HepG2 (cell line): Measurements from ENCODE around the gene SLC9A5. TPM values are rescaled to one million over a fixed set of nuclear protein-coding genes. Genes with fewer than 3 reads are reported as not detected.

Experiments used
- FOXK1 ChIP-seq: sonication (generic); formaldehyde crosslinking; IDR thresholded peaks from 2 replicates; pipeline ENCODE4 v1.4.0; 2020; ENCODE audit warnings: low read depth, missing genetic modification reagents, borderline replicate concordance
- GABPA ChIP-seq, 2 experiments: IDR thresholded peaks; 2 replicates each; pipeline ENCODE4 v1.6.1; 2011 to 2016; ENCODE audit warnings: low read depth in 2 of 2, low read length in 1 of 2, missing biosample characterization in 1 of 2, missing genetic modification characterization in 1 of 2
- IRF2 ChIP-seq: IDR thresholded peaks from 2 replicates; pipeline ENCODE4 v1.6.1; 2018; ENCODE audit warnings: missing genetic modification reagents, missing compliant biosample characterization
- NFIC ChIP-seq: IDR thresholded peaks from 2 replicates; pipeline ENCODE4 v1.6.1; 2012; ENCODE audit warnings: mild to moderate bottlenecking, low read length, inconsistent platforms
- NFRKB ChIP-seq: fragments of 450-650 bp; IDR thresholded peaks from 2 replicates; pipeline ENCODE4 v1.6.1; 2017
- SIX1 ChIP-seq: sonication (generic); formaldehyde crosslinking; IDR thresholded peaks from 2 replicates; pipeline ENCODE4 v1.4.0; 2020; ENCODE audit warnings: missing genetic modification reagents, borderline replicate concordance
- SMAD3 ChIP-seq: sonication (generic); formaldehyde crosslinking; IDR thresholded peaks from 2 replicates; pipeline ENCODE4 v1.4.0; 2020; ENCODE audit warnings: missing genetic modification reagents
- TFE3 ChIP-seq: IDR thresholded peaks from 2 replicates; pipeline ENCODE4 v1.6.1; 2016
- U2AF2 ChIP-seq: fragments of 200-400 bp; formaldehyde crosslinking; IDR thresholded peaks from 2 replicates; pipeline ENCODE4 v1.6.1; 2017; ENCODE audit warnings: low read depth, mild to moderate bottlenecking, low read length
- ZMAT3 ChIP-seq: sonication (generic); formaldehyde crosslinking; conservative IDR thresholded peaks from 2 replicates; pipeline ENCODE4 v1.7.0; 2021; ENCODE audit warnings: missing genetic modification reagents
- ZNF230 ChIP-seq: sonication (generic); formaldehyde crosslinking; IDR thresholded peaks from 2 replicates; pipeline ENCODE4 v1.4.0; 2020; ENCODE audit warnings: mild to moderate bottlenecking, missing genetic modification reagents
- ZNF251 ChIP-seq: sonication (generic); formaldehyde crosslinking; IDR thresholded peaks from 2 replicates; pipeline ENCODE4 v1.9.0; 2021; ENCODE audit warnings: mild to moderate bottlenecking, missing genetic modification reagents
- ZNF296 ChIP-seq: sonication (generic); formaldehyde crosslinking; conservative IDR thresholded peaks from 2 replicates; pipeline ENCODE4 v1.5.0; 2020; ENCODE audit warnings: mild to moderate bottlenecking, missing genetic modification reagents
- ZNF670 ChIP-seq: sonication (generic); formaldehyde crosslinking; IDR thresholded peaks from 2 replicates; pipeline ENCODE4 v1.8.0; 2022; ENCODE audit warnings: mild to moderate bottlenecking, missing genetic modification reagents, borderline replicate concordance
- ZNF790 ChIP-seq: sonication (generic); formaldehyde crosslinking; IDR thresholded peaks from 2 replicates; pipeline ENCODE4 v1.8.0; 2022; ENCODE audit warnings: missing genetic modification reagents, mild to moderate bottlenecking, borderline replicate concordance
- polyA plus RNA-seq, 8 experiments: library from polyadenylated mRNA; depleted of rRNA in 3 of 8; stranded (reverse) in 7 of 8; unstranded in 1 of 8; fragments of >200 nt; fragmentation: Illumina TruSeq in 4 of 8; extraction: Trizol in 4 of 8; gene quantifications; 2 replicates each; pipeline versions ENCODE4 v1.2.1 to v1.2.3, GENCODE V29; 2011 to 2016; ENCODE audit warnings: low read depth in 4 of 8, missing spikeins in 1 of 8, mixed read lengths in 1 of 8; ENCODE audit not compliant: insufficient read depth in 1 of 8
- total RNA-seq, 5 experiments: library from RNA; depleted of rRNA; stranded (reverse); fragments of >200 nt; fragmentation: Illumina TruSeq; extraction: Trizol; gene quantifications; 2 replicates each; pipeline ENCODE4 v1.2.3, GENCODE V29; 2016; ENCODE audit warnings: low read depth in 1 of 5
- TF ChIP-seq, protein P1 (sequence below): sonication (generic); formaldehyde crosslinking; IDR thresholded peaks from 2 replicates; pipeline ENCODE4 v1.4.0; 2020; ENCODE audit warnings: missing genetic modification reagents
- TF ChIP-seq, protein P2 (sequence below): sonication (generic); formaldehyde crosslinking; IDR thresholded peaks from 2 replicates; pipeline ENCODE4 v1.8.1; 2023; ENCODE audit warnings: missing genetic modification reagents, mild to moderate bottlenecking, borderline replicate concordance
- TF ChIP-seq, protein P3 (sequence below): sonication (generic); formaldehyde crosslinking; IDR thresholded peaks from 2 replicates; pipeline ENCODE4 v1.4.0; 2020; ENCODE audit warnings: missing genetic modification reagents
- TF ChIP-seq, protein P4 (sequence below), 2 experiments: IDR thresholded peaks; 2 replicates each; pipeline ENCODE4 v1.6.1; 2011 to 2012; ENCODE audit warnings: low read length in 2 of 2, borderline replicate concordance in 1 of 2, low read depth in 1 of 2, mild to moderate bottlenecking in 1 of 2, moderate library complexity in 1 of 2

Gene SLC9A5
- total and polyA plus RNA-seq, 2 of the 13 experiments (the other 11 are each of a cell fraction or from before 2014, with no cell fraction given), result 0.58 to 1.4 TPM

DNA sequence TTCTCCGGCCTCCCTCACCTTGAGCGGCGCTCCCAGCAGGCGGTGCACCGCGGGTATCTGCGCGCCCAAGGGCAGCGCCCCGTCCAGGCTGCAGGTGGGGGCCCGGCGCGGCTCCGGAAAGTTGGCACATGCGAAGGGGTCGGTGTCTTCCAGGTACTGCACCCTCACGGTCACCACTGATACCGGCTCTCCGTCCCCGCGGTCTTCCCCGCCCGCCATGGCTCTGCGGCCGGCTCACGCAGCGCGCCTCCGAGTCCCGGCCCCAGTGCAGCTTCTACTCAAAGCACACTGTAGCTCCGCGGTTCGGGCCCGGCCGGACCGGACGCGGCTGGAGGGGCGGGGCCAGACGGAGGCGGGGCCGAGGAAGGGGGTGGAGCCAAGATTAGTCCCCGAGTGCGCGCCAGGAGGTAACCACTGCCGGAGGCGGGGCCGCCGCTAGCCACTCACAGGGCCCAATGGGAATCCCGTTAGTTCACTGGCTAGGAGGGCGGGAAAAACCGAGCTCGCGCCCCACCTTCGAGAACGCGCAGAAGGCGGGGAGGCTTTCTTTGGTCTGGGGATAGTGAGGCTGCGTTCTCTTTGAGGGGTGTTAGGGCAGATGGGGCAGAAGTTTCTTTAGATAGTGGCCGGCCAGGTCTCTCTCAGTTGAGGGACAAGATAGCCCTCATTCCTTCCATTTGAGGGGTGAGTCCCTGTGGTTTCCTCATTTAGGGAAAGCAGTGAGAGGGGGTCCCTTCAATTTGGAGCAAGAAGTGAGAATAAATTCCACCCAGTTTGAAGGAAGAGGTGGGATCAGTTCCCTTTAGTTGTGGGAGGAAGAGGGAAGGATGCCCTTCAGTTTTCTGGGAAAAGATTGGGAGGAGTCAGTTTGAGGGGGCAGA is 1.3 kb upstream of the SLC9A5 start, which contains the start of gene FHOD1 (continued):
- TF ChIP-seq, protein P1, sequence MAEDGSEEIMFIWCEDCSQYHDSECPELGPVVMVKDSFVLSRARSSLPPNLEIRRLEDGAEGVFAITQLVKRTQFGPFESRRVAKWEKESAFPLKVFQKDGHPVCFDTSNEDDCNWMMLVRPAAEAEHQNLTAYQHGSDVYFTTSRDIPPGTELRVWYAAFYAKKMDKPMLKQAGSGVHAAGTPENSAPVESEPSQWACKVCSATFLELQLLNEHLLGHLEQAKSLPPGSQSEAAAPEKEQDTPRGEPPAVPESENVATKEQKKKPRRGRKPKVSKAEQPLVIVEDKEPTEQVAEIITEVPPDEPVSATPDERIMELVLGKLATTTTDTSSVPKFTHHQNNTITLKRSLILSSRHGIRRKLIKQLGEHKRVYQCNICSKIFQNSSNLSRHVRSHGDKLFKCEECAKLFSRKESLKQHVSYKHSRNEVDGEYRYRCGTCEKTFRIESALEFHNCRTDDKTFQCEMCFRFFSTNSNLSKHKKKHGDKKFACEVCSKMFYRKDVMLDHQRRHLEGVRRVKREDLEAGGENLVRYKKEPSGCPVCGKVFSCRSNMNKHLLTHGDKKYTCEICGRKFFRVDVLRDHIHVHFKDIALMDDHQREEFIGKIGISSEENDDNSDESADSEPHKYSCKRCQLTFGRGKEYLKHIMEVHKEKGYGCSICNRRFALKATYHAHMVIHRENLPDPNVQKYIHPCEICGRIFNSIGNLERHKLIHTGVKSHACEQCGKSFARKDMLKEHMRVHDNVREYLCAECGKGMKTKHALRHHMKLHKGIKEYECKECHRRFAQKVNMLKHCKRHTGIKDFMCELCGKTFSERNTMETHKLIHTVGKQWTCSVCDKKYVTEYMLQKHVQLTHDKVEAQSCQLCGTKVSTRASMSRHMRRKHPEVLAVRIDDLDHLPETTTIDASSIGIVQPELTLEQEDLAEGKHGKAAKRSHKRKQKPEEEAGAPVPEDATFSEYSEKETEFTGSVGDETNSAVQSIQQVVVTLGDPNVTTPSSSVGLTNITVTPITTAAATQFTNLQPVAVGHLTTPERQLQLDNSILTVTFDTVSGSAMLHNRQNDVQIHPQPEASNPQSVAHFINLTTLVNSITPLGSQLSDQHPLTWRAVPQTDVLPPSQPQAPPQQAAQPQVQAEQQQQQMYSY (CRISPR knock-in tag), result no peak
- TF ChIP-seq SMAD3 (CRISPR knock-in tag) (no peak), GABPA (IDR thresholded peaks at IDR 0.05; ENCODE audit: low read depth, low read length) (no peak), GABPA (CRISPR knock-in tag; IDR thresholded peaks at IDR 0.05; ENCODE audit: low read depth) (no peak), ZMAT3 (CRISPR knock-in tag) (no peak), NFIC (no peak), TFE3 (CRISPR knock-in tag) (no peak; the same call in 1 of the 2 replicates), ZNF296 (CRISPR knock-in tag) (0 out of 2 replicates have a peak, but pooled peaks have one; percentile 7), ZNF251 (CRISPR knock-in tag) (no peak), ZNF230 (CRISPR knock-in tag) (0 out of 2 replicates have a peak, but pooled peaks have one; percentile 37), U2AF2 (no peak), FOXK1 (peak; percentile 46; the same call in 1 of the 2 replicates), ZNF670 (peak; percentile 96), ZNF790 (CRISPR knock-in tag) (peak; percentile 73; the same call in 1 of the 2 replicates), NFRKB (no peak), SIX1 (CRISPR knock-in tag) (0 out of 2 replicates have a peak, but pooled peaks have one; percentile 28), IRF2 (peak; percentile 32; the same call in 1 of the 2 replicates)
- TF ChIP-seq, protein P2, sequence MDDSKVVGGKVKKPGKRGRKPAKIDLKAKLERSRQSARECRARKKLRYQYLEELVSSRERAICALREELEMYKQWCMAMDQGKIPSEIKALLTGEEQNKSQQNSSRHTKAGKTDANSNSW, result no peak
- TF ChIP-seq, protein P3, sequence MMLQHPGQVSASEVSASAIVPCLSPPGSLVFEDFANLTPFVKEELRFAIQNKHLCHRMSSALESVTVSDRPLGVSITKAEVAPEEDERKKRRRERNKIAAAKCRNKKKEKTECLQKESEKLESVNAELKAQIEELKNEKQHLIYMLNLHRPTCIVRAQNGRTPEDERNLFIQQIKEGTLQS, result 0 out of 2 replicates have a peak, but pooled peaks have one; percentile 52
- TF ChIP-seq, protein P4, sequence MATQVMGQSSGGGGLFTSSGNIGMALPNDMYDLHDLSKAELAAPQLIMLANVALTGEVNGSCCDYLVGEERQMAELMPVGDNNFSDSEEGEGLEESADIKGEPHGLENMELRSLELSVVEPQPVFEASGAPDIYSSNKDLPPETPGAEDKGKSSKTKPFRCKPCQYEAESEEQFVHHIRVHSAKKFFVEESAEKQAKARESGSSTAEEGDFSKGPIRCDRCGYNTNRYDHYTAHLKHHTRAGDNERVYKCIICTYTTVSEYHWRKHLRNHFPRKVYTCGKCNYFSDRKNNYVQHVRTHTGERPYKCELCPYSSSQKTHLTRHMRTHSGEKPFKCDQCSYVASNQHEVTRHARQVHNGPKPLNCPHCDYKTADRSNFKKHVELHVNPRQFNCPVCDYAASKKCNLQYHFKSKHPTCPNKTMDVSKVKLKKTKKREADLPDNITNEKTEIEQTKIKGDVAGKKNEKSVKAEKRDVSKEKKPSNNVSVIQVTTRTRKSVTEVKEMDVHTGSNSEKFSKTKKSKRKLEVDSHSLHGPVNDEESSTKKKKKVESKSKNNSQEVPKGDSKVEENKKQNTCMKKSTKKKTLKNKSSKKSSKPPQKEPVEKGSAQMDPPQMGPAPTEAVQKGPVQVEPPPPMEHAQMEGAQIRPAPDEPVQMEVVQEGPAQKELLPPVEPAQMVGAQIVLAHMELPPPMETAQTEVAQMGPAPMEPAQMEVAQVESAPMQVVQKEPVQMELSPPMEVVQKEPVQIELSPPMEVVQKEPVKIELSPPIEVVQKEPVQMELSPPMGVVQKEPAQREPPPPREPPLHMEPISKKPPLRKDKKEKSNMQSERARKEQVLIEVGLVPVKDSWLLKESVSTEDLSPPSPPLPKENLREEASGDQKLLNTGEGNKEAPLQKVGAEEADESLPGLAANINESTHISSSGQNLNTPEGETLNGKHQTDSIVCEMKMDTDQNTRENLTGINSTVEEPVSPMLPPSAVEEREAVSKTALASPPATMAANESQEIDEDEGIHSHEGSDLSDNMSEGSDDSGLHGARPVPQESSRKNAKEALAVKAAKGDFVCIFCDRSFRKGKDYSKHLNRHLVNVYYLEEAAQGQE (IDR thresholded peaks at IDR 0.05; ENCODE audit: borderline replicate concordance in 1 of 2, low read depth in 1 of 2, low read length in 2 of 2), result peak in 1 of 2 experiments; percentile 59; a peak in 1 of 4 replicates
